ENCODE results near the gene GPC6. TPM values are rescaled to one million over a fixed set of nuclear protein-coding genes. Genes with fewer than 3 reads are reported as not detected.

GPC6 gene
- total and polyA plus RNA-seq, 2 experiments from 2014 or later = 14.4 to 20.8 TPM

DNA sequence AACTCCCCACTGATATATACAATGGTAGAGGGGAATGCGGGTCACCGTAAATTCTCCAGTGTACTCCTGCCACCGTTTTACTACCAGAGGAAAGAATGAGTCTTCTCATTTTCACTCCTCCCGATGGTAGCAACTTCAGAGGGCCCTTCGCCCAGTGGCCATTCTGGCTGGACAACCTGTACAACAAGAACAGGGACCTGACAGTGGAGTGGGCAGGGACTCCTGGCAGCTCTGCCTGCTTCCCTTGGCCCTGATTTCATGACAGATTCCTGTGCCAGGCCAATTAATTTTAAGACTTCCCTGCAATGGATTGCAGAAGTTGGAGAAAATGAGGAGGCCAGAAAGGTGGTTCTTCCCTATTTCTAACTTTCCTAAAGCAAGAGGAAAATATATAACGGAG is 148.9 kb downstream of the GPC6 start:
- Histone ChIP-seq H3K4me1 (ENCODE audit: insufficient read depth) (no peaks in the 10 kb centered on the region), H3K4me3 (no peak overlapping the region), H3K9me2 (ENCODE audit: insufficient read depth) (no peaks in the 10 kb centered on the region), H3K27me3 (replicated peaks; ENCODE audit: insufficient read depth) (no peaks in the 10 kb centered on the region), H3K9ac (no peak overlapping the region), H4K20me1 (ENCODE audit: insufficient read depth) (no peaks in the 10 kb centered on the region), H3K27ac (no peak overlapping the region), H3K9me3 (ENCODE audit: low read depth) (no peaks in the 10 kb centered on the region), H3K36me3 (ENCODE audit: low read depth) (no peaks in the 10 kb centered on the region), H3K79me2 (ENCODE audit: insufficient read depth) (no peaks in the 10 kb centered on the region), H2AFZ (no peak overlapping the region), H3F3A (ENCODE audit: insufficient read depth) (no peaks in the 10 kb centered on the region), H3K4me2 (ENCODE audit: unreplicated experiment) (no peak overlapping the region)
- in situ Hi-C loops (cut with MboI) = no loop called here
- TF ChIP-seq EZH2phosphoT487 (IDR thresholded peaks at IDR 0.05; ENCODE audit: insufficient read depth, low read depth) = no peak
- DNase-seq = no peak
- WGBS, 2 experiments (ENCODE audit: low coverage in 1 of 2, low lambda C conversion rate in 2 of 2, missing lambda C conversion rate in 2 of 2) = 66 to 68% methylated on average over 6 of the region's 6 CpGs

DNA sequence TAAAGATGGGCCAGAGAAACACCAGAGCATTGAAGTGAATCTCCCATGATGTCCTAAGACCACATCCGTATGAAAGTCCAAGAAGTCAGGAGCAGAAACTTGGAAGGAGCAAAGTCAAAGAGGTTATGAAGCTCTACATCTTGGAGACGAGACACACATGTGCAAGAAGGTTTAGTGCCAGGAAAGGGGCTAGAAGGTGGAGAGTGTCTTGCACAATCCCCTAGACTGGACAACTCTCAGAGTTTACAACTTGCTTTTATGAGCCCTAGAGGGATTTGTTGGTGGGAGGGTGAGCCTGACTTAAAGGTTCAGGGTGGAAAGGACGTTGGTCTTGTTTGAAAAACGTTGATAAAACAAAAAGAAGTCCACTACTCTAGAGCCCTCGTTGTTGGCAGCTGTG is 150.6 kb downstream of the GPC6 start:
- Histone ChIP-seq H3F3A (ENCODE audit: insufficient read depth) (no peaks in the 10 kb centered on the region), H3K27me3 (replicated peaks; ENCODE audit: insufficient read depth) (no peaks in the 10 kb centered on the region), H3K4me3 (no peak overlapping the region), H3K4me1 (ENCODE audit: insufficient read depth) (no peaks in the 10 kb centered on the region), H2AFZ (no peak overlapping the region), H3K9me2 (ENCODE audit: insufficient read depth) (no peaks in the 10 kb centered on the region), H3K79me2 (ENCODE audit: insufficient read depth) (no peaks in the 10 kb centered on the region), H3K27ac (no peak overlapping the region), H3K36me3 (ENCODE audit: low read depth) (no peaks in the 10 kb centered on the region), H3K9ac (no peak overlapping the region), H3K9me3 (ENCODE audit: low read depth) (no peaks in the 10 kb centered on the region), H4K20me1 (ENCODE audit: insufficient read depth) (no peaks in the 10 kb centered on the region), H3K4me2 (ENCODE audit: unreplicated experiment) (no peak overlapping the region)
- in situ Hi-C loops (cut with MboI) = no loop called here
- WGBS, 2 experiments (ENCODE audit: low coverage in 1 of 2, low lambda C conversion rate in 2 of 2, missing lambda C conversion rate in 2 of 2) = 36 to 38% methylated on average over 5 of the region's 5 CpGs
- DNase-seq = no peak
- TF ChIP-seq EZH2 (IDR thresholded peaks at IDR 0.05; ENCODE audit: insufficient read depth, poor library complexity, severe bottlenecking) (no peak), EZH2phosphoT487 (IDR thresholded peaks at IDR 0.05; ENCODE audit: insufficient read depth, low read depth) (no peak)

GRCh38 chr13:93378184-93378583 is 151.6 kb downstream of the GPC6 start:
- H3K9me3 ChIP-seq (ENCODE audit: low read depth) = no peaks in the 10 kb centered on the region
- no peaks in the 10 kb centered on the region for H3K4me1 ChIP-seq (ENCODE audit: insufficient read depth)
- no peaks in the 10 kb centered on the region for H3K79me2 ChIP-seq (ENCODE audit: insufficient read depth)
- H3K27ac ChIP-seq = no peak overlapping the region
- no peak overlapping the region for H3K4me3 ChIP-seq
- 75 to 76% methylated on average over 2 of the region's 2 CpGs for WGBS, 2 experiments (ENCODE audit: low coverage in 1 of 2, low lambda C conversion rate in 2 of 2, missing lambda C conversion rate in 2 of 2)
- H3K36me3 ChIP-seq (ENCODE audit: low read depth) = no peaks in the 10 kb centered on the region
- H4K20me1 ChIP-seq (ENCODE audit: insufficient read depth) = no peaks in the 10 kb centered on the region
- TF ChIP-seq EZH2phosphoT487 (IDR thresholded peaks at IDR 0.05; ENCODE audit: insufficient read depth, low read depth) (no peak), EZH2 (IDR thresholded peaks at IDR 0.05; ENCODE audit: insufficient read depth, poor library complexity, severe bottlenecking) (no peak)
- no peak overlapping the region for H3K9ac ChIP-seq
- no peak overlapping the region for H2AFZ ChIP-seq
- in situ Hi-C loops (cut with MboI) = no loop called here
- no peaks in the 10 kb centered on the region for H3K9me2 ChIP-seq (ENCODE audit: insufficient read depth)
- H3K27me3 ChIP-seq (replicated peaks; ENCODE audit: insufficient read depth) = no peaks in the 10 kb centered on the region
- H3F3A ChIP-seq (ENCODE audit: insufficient read depth) = no peaks in the 10 kb centered on the region
- H3K4me2 ChIP-seq (ENCODE audit: unreplicated experiment) = no peak overlapping the region
- no peak for DNase-seq

GRCh38 chr13:93386116-93386515 is 159.5 kb downstream of the GPC6 start:
- Histone ChIP-seq H3K27ac (no peak overlapping the region), H4K20me1 (ENCODE audit: insufficient read depth) (no peaks in the 10 kb centered on the region), H3K4me1 (ENCODE audit: insufficient read depth) (no peaks in the 10 kb centered on the region), H3K36me3 (ENCODE audit: low read depth) (no peaks in the 10 kb centered on the region), H3K4me3 (no peak overlapping the region), H3F3A (ENCODE audit: insufficient read depth) (no peaks in the 10 kb centered on the region), H3K27me3 (replicated peaks; ENCODE audit: insufficient read depth) (no peaks in the 10 kb centered on the region), H3K9ac (no peak overlapping the region), H3K9me2 (ENCODE audit: insufficient read depth) (no peaks in the 10 kb centered on the region), H3K4me2 (ENCODE audit: unreplicated experiment) (no peak overlapping the region), H3K9me3 (ENCODE audit: low read depth) (no peaks in the 10 kb centered on the region), H2AFZ (no peak overlapping the region), H3K79me2 (ENCODE audit: insufficient read depth) (no peaks in the 10 kb centered on the region)
- 68 to 75% methylated on average over 5 of the region's 5 CpGs for WGBS, 2 experiments (ENCODE audit: low coverage in 1 of 2, low lambda C conversion rate in 2 of 2, missing lambda C conversion rate in 2 of 2)
- no peak for DNase-seq
- in situ Hi-C loops (cut with MboI) = no loop called here
- TF ChIP-seq EZH2phosphoT487 (IDR thresholded peaks at IDR 0.05; ENCODE audit: insufficient read depth, low read depth) = no peak
- TF ChIP-seq EZH2 (IDR thresholded peaks at IDR 0.05; ENCODE audit: insufficient read depth, poor library complexity, severe bottlenecking) = no peak

DNA sequence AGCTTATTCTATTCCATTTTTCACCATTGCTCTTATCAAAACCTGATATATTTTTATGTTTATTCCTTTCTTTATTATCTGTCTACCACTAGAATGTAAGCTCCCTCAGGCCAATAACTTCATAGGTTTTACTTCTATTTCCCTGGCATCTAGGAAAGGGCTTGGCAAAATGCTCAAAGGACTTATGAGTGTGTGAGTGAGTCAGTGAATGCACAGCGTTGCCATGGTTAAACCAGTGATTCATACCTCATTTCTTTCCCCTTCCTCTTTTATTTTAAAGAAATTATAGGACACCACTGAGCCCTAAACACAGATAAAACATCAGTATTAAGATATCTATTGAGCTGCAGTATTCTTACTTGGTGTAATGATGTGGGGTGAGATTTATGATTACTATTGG is 162.1 kb downstream of the GPC6 start:
- Histone ChIP-seq H3K9ac (no peak overlapping the region), H3K4me3 (no peak overlapping the region), H3K9me2 (ENCODE audit: insufficient read depth) (no peaks in the 10 kb centered on the region), H3F3A (ENCODE audit: insufficient read depth) (no peaks in the 10 kb centered on the region), H3K36me3 (ENCODE audit: low read depth) (no peaks in the 10 kb centered on the region), H2AFZ (no peak overlapping the region), H3K79me2 (ENCODE audit: insufficient read depth) (no peaks in the 10 kb centered on the region), H3K27me3 (replicated peaks; ENCODE audit: insufficient read depth) (no peaks in the 10 kb centered on the region), H3K4me1 (ENCODE audit: insufficient read depth) (no peaks in the 10 kb centered on the region), H4K20me1 (ENCODE audit: insufficient read depth) (no peaks in the 10 kb centered on the region), H3K4me2 (ENCODE audit: unreplicated experiment) (no peak overlapping the region), H3K27ac (no peak overlapping the region), H3K9me3 (ENCODE audit: low read depth) (no peaks in the 10 kb centered on the region)
- WGBS, 2 experiments (ENCODE audit: low coverage in 1 of 2, low lambda C conversion rate in 2 of 2, missing lambda C conversion rate in 2 of 2) = 47 to 60% methylated on average over 1 of the region's 1 CpG
- DNase-seq = peak; percentile 47
- in situ Hi-C loops (cut with MboI) = no loop called here
- TF ChIP-seq EZH2phosphoT487 (IDR thresholded peaks at IDR 0.05; ENCODE audit: insufficient read depth, low read depth) (no peak), EZH2 (IDR thresholded peaks at IDR 0.05; ENCODE audit: insufficient read depth, poor library complexity, severe bottlenecking) (no peak)

Data from GM23248 (cell line).